ENCODE measurements around the gene DEPP1.

The DEPP1 gene

GRCh38 chr10:44980309-44981171, 1.9 kb upstream of the DEPP1 start:
- no peak for DNase-seq (ENCODE audit: low read depth in 2 of 2, low spot score in 1 of 2)

DNA sequence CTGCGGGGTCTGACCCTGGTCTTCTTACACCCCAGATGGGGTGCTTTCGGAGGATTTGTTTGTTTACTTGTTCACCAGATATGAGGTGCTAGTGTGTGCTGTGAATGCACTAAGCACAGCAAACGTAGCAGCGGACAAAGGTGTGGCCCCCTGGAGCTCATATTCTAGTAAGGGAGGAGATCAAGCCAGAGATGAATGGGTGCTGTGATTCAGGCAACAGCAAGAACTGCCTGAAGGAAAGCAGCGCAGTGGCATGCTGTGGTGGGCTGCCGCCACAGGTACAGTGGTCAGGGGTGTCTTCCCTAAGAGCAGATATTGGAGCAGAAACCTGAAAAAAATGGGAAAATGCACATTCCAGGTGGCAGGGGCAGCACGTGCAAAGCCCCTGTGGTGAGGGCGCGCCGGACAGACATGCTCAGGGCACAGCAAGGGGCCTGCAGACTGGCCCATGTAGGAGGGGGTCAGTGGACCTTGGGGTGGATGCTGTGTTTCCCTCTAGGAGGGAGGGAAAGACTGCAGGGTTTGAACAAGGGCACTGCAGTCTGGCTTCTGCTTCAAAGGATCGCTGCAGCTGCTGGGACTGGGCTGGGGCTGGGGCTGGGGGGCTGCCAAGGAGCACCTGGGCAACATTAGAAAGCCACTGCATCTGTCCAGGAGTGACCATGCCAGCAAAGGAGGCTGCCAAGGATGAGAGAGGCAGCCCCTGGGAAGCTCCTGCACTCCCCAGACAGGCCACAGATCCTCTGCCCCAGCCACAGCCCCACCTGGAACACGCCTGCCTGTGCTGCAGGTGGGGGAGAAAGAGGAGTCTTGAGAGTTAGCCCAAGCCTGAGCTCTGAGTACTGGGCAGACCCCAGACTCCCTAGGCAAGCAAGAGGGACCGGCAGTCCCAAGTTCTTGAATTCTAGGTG, 927 bp upstream of the DEPP1 start:
- no peak for DNase-seq (ENCODE audit: low read depth in 2 of 2, low spot score in 1 of 2)

- DNase-seq (ENCODE audit: low read depth in 2 of 2, low spot score in 1 of 2), result no peak
Observed at GRCh38 chr10:44978213-44978569, 418 bp downstream of the DEPP1 start.

- no peak for DNase-seq (ENCODE audit: low read depth in 2 of 2, low spot score in 1 of 2)
Observed at GRCh38 chr10:44977287-44978212, 1.1 kb downstream of the DEPP1 start.

GRCh38 chr10:44976352-44977198, 2.0 kb downstream of the DEPP1 start:
- no peak for DNase-seq (ENCODE audit: low read depth in 2 of 2, low spot score in 1 of 2)

DNA sequence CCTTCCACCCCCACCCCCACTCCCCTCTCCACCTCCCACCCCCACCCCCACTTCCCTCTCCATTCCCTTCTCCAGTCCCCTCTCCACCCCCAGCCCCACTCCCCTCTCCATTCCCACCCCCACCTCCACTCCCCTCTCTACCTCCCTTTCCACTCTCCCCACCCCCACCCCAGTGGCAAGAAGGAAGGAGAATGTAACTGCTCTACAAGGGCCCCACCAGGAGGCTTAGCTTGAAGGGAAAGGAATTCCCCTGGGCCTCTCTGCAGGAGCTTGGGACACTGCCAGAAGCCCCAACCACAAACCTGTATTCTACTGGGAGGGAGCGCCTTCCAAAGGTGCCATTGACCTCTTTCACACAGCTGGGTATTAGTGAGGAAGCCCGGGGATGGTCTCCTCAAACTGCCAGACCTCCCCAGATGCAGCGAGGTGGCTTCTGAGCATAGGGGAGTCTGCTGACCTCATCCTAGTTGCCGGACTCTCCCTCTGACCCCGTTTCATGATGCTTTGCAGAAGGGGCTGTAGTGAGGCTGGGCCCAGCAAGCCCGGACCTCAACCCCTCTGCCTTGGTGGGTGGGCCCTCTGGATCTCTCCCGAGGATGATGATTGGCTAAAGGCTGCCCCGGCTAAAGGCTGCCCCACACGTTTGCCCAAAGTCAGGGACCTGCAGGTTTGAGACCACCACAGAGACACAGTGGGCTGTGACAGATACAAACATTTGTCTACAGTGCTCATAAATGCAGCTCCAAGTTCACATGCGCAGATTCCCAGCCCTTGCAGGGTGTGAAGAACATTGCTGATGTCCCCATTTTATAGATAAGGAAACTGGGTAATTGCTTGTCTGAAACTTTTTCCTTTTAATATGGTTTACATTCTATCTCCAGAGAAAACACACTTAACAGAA, 2.9 kb downstream of the DEPP1 start:
- no peak for DNase-seq (ENCODE audit: low read depth in 2 of 2, low spot score in 1 of 2)

DNA sequence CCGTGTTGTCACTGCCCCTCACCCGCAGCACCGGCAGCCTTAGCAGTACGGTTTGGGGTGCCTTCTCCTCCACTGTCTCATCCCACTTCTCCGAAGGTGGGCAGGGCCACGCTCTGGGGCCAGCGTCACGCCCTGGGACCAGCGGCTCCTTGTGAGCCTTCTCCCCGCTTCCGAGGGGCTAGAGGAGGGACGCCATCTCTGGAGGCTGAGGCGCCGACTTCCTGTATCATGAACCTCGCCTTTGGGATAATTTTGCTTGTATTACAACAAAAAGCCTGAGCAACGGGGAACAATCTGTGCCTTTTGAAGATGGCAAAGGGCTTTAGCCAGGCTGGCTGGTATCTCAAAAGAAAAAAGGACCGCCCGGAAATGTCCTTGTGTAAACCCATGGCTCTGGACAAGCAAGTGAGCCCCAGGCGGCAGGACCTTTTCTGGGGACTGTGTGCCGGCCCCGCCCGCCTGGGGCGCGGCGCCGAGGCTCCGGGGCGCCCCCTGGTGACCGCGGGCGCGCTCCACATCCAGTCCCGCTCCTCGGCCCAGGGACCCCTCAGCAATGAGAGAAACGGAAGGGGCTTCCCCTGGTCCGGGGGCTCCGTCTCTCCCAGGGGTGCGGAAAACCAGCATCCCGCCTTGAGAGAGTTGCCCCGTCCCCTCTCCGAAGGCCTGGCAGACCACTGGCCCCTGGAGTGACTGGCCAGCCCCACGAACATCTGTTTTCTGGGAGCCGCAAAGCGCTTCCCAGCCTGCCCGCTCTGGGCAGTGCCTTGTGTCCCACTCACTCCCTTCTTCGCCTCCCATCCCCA, 3.8 kb downstream of the DEPP1 start:
- peak in 1 of 2 donors; percentile 28 for DNase-seq (ENCODE audit: low read depth in 2 of 2, low spot score in 1 of 2)

DNA sequence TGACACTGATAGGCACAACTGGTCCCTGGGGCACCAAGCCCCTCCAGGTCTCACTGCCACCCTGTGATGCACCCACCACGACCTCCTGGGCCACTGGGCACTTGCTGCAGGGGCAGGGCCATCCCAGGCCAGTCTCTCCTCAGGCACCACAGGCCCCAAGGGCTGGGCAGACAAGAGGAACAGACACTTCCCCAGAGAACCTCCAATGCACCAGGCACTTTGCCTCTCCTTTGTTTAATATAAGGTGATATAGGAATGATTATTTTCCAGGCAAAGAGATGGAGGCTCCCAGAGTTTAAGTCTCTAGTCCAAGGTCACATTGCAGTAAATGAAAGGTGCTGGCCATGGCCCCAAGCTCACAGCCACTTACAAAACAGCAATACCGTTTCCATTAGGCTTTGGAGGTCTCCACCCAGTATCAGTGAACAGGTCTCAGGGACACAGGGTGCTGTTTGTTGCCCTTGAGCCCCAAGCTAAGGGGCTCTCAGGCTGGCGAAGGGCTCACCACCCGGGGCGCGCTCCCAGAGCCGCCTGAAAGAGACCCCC, 4.5 kb downstream of the DEPP1 start:
- DNase-seq (ENCODE audit: low read depth in 2 of 2, low spot score in 1 of 2), result no peak

DNA sequence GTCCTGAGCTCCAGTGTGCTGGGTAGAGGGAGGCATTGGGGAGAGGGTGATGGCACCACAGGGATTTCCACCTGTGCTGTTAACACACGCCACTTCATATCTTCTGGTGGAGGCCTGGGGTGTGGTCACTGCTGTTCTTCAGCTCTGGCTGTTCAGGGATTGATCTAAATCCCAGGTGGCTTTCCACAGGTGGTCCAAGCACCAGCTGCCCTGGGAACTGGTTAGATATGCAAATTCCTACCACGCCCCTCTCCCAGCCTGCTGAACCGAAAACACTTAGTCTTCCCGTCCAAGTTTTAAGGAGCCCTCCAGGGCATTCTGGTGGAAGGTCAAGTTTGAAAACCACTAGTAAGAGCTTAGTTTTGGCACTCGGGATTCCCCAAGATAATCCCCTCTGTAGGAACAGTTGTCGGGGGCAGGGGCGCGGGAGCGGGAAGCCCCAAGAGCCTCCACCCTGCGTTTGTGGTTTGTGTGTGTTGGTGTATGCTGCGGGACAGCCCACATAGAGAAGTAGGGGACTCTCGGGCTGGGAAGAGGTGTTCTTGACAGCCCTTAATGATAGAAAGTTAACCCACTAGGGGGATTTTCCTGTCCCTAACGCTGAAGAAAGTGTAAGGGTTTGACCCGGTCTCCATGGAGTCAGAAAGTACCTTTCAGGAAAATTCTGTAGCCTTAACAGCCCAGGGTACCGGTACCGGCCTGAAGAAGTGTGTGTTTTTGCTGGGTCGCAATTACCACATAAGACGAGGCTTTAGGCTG, 5.1 kb downstream of the DEPP1 start:
- DNase-seq (ENCODE audit: low read depth in 2 of 2, low spot score in 1 of 2), result no peak

DNA sequence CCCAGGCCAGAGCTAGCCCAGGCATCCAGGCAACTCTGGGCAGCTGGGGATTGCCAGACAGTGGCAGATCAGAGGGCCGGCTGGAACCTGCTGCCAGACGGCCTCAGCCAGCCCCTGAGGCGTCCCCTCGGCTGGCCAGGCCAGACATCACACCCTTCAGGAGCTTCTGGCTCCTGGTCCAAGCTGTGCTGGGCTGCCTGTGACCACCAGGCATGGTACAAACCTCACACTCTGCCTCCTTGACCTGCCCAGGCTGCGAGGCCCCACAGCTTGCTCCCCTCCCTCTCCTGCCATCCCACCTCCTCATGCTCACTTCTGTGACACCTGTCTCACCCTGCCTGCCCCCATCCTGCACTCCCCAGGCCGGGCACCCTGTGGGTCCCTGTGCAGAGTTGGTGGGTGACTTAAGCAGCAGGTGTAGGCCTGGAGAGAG, 5.7 kb downstream of the DEPP1 start:
- no peak for DNase-seq (ENCODE audit: low read depth in 2 of 2, low spot score in 1 of 2)

DNA sequence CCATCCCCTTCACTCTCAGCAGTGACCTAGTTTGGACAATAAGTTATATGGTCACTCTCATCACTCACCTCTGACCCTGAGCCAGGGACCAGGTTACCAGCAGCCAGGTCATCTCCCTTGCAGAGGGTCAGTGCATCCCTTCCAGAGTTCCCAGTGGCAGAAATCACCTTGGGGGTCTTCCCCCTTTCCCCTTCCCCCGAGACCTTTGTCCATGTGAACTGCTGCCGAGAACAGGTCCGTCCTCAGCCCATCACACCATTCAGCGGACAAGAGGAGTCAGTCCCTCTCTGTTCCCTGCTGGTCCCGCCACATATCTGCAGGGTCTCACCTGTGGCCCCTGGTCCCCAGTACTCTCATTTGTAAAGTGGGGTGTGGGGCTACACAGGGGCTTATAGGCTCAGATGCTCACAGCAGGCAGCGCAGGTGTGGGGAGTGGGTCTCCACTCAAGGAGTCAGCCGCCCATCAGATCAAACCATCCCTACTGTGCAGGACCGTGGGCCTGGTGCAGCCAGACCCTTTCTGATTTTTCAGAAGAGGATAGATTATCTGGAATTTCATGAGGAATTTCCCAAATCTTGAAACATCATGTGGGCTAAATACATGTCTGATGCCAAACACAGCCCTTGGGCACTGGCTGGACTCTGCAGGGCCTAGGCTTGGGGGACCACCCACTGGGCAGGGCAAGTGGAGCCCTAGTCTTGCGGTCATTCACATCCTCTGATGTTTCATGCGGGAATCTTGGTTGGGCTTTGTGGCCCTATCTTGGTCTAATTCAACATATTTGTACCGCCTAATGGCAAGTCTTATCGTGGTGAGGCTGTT, 6.5 kb downstream of the DEPP1 start:
- no peak for DNase-seq (ENCODE audit: low read depth in 2 of 2, low spot score in 1 of 2)

GRCh38 chr10:44971434-44971833, 7.2 kb downstream of the DEPP1 start:
- no peak for DNase-seq (ENCODE audit: low read depth in 2 of 2, low spot score in 1 of 2)

- DNase-seq (ENCODE audit: low read depth in 2 of 2, low spot score in 1 of 2), result no peak
Observed at GRCh38 chr10:44970812-44971395, 7.7 kb downstream of the DEPP1 start.

DNA sequence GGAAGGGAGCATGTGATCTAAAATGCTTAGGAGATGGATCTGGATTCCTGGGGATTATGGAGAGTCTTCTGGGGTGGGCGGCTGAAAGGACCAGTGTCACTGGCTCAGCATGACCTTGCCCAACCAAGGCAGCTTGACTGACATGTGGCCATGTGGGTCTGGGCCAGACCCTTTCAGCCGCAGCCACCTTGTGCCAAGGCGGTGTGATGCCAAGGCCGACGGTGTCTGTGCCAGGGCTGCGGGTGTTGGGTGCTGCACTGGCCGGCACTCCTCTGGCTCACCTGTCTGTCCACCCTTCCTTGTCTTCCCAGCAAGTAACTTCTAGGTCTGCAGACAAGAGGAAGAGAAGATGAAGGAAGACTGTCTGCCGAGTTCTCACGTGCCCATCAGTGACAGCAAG, 8.8 kb downstream of the DEPP1 start:
- no peak for DNase-seq (ENCODE audit: low read depth in 2 of 2, low spot score in 1 of 2)

DNA sequence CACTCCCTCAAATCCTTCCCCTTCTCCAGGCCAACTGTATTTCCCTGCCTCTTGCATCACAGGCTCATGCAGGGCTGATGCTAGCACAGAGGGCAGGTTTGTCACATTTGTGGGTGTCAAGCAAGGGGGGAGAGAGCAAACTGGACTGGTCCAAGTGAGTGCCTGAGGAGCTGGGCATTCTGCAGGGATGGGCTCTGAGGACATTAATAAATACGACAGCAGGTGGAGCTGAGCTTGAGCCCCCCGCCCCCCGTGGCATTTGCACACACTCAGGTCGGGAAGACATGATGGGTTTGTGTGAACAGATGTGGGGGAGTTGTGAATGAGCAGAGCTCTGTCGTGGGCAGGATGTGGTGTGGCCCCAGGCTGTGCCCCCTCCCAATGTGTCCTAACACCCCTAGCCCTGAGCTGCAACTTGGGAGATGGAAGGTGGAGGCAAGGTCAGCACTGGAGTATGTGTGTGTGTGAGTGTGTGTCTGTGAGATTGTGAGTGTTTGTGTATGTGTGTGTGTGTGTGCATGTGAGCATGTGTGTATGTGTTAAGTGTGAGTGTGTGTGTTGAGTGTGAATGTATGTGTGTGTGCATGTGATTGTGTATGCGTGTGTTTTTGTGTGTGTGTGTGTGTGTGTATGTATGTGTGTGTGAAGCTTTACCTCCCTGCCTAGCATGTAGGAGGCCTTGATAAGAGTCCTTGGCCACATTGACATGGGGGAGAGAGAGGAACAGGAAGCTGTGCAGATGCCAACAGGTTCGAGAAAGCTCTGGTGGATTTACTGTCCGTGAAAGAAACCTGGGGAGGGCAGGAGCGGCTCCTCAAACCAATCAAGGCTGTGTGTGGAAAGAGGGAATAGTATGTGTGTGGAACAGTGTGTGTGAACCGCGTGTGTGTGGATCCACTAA, 9.9 kb downstream of the DEPP1 start:
- DNase-seq (ENCODE audit: low read depth in 2 of 2, low spot score in 1 of 2), result no peak

All from stimulated activated CD8-positive, alpha-beta memory T cell treated with anti-CD3 and anti-CD28 coated beads, Interleukin-4, amount 100 ng/mL, for 1 hour (primary cell).